Activated CD8-positive, alpha-beta memory T cell treated with anti-CD3 and anti-CD28 coated beads, Interleukin-2, amount 50 U/mL, for 4 hours (primary cell): ENCODE results near the gene GTF3C1.

Experiments
- DNase-seq: peaks from one replicate; pipeline ENCODE4 v3.0.0-alpha.2; 2020

GTF3C1 gene

GRCh38 chr16:27558932-27559331 lies 9.2 kb upstream of the GTF3C1 start:
- DNase-seq, result no peak

GRCh38 chr16:27558434-27558833 lies 8.7 kb upstream of the GTF3C1 start:
- no peak for DNase-seq

GRCh38 chr16:27556471-27556870 lies 6.8 kb upstream of the GTF3C1 start:
- DNase-seq, result no peak

- no peak for DNase-seq
Measured at GRCh38 chr16:27551036-27551435, 1.3 kb upstream of the GTF3C1 start.

- DNase-seq, result no peak
Measured at GRCh38 chr16:27550582-27550920, 838 bp upstream of the GTF3C1 start.

GRCh38 chr16:27549464-27549745 lies 308 bp downstream of the GTF3C1 start:
- no peak for DNase-seq

GRCh38 chr16:27547851-27548250 lies 1.9 kb downstream of the GTF3C1 start:
- no peak for DNase-seq

GRCh38 chr16:27547134-27547533 lies 2.6 kb downstream of the GTF3C1 start:
- no peak for DNase-seq

- DNase-seq, result no peak
Measured at GRCh38 chr16:27544671-27545070, 5.0 kb downstream of the GTF3C1 start.

GRCh38 chr16:27543801-27544200 lies 5.9 kb downstream of the GTF3C1 start:
- no peak for DNase-seq

GRCh38 chr16:27539636-27540035 lies 10.1 kb downstream of the GTF3C1 start:
- DNase-seq, result no peak

- DNase-seq, result no peak
Measured at GRCh38 chr16:27539120-27539519, 10.6 kb downstream of the GTF3C1 start.

- DNase-seq, result no peak
Measured at GRCh38 chr16:27538528-27538927, 11.2 kb downstream of the GTF3C1 start.

GRCh38 chr16:27534256-27534655 lies 15.5 kb downstream of the GTF3C1 start:
- no peak for DNase-seq

GRCh38 chr16:27531826-27532800 lies 17.6 kb downstream of the GTF3C1 start:
- no peak for DNase-seq

GRCh38 chr16:27531186-27531585 lies 18.5 kb downstream of the GTF3C1 start:
- DNase-seq, result no peak

- DNase-seq, result no peak
Measured at GRCh38 chr16:27529962-27530361, 19.8 kb downstream of the GTF3C1 start.

GRCh38 chr16:27528294-27528693 lies 21.4 kb downstream of the GTF3C1 start:
- DNase-seq, result no peak

- DNase-seq, result no peak
Measured at GRCh38 chr16:27526180-27526579, 23.5 kb downstream of the GTF3C1 start.

- no peak for DNase-seq
Measured at GRCh38 chr16:27522173-27522707, 27.5 kb downstream of the GTF3C1 start.

- no peak for DNase-seq
Measured at GRCh38 chr16:27520982-27521673, 28.6 kb downstream of the GTF3C1 start.

GRCh38 chr16:27518226-27518625 lies 31.5 kb downstream of the GTF3C1 start:
- no peak for DNase-seq

- DNase-seq, result no peak
Measured at GRCh38 chr16:27517664-27518063, 32.0 kb downstream of the GTF3C1 start.

- DNase-seq, result no peak
Measured at GRCh38 chr16:27516365-27516764, 33.3 kb downstream of the GTF3C1 start.
